Upper lobe of left lung (tissue), 6 donors: ENCODE results near the gene SCFD2. TPM values are rescaled to one million over a fixed set of nuclear protein-coding genes. Genes with fewer than 3 reads are reported as not detected.
A peak's percentile ranks its signal among the peaks of the same experiment; 100 is the strongest.

Source experiments
- ATAC-seq, 2 donors: fragments of 200-7000 bp; cut with Tn5 transposase; one replicate each; pipeline ENCODE4 v1.9.1; 2022; ENCODE audit warnings: mild to moderate bottlenecking in 2 of 2, moderate library complexity in 2 of 2; ENCODE audit not compliant: low FRiP score in 2 of 2
- DNase-seq, 2 donors: peaks; one replicate each; pipeline ENCODE4 v3.0.0-alpha.2; 2019 to 2020
- H3K27ac ChIP-seq, 4 donors: fragments of 200-600 bp; sonication (generic); one replicate each; pipeline ENCODE4 v1.5.1; 2016 to 2019
- H3K27me3 ChIP-seq, 4 donors: fragments of 200-600 bp; sonication (generic); one replicate each; pipeline ENCODE4 v1.5.1; 2017 to 2019
- H3K36me3 ChIP-seq, 4 donors: fragments of 200-600 bp; sonication (generic); one replicate each; pipeline ENCODE4 v1.5.1; 2016 to 2019
- H3K4me1 ChIP-seq, 4 donors: fragments of 200-600 bp; sonication (generic); one replicate each; pipeline ENCODE4 v1.5.1; 2018 to 2019
- H3K4me3 ChIP-seq, 4 donors: fragments of 200-600 bp; sonication (generic); one replicate each; pipeline ENCODE4 v1.5.1; 2017 to 2019; ENCODE audit warnings: mild to moderate bottlenecking in 2 of 4, moderate library complexity in 1 of 4
- H3K9me3 ChIP-seq, 4 donors: fragments of 200-600 bp; sonication (generic); one replicate each; pipeline ENCODE4 v1.5.1; 2018 to 2019
- EP300 ChIP-seq, 4 donors: sonication (generic); formaldehyde crosslinking; IDR thresholded peaks; one replicate each; pipeline ENCODE4 v1.5.1; 2017; ENCODE audit warnings: antibody characterized with exemption in 4 of 4, control low read depth in 2 of 4
- POLR2A ChIP-seq, 4 donors: fragments of 450-650 bp; IDR thresholded peaks; one replicate each; pipeline ENCODE4 v1.5.1; 2016 to 2017; ENCODE audit warnings: antibody characterized with exemption in 4 of 4, mild to moderate bottlenecking in 2 of 4
- POLR2AphosphoS5 ChIP-seq, 2 donors: sonication (generic); formaldehyde crosslinking; IDR thresholded peaks; one replicate each; pipeline ENCODE4 v1.5.1; 2017; ENCODE audit warnings: antibody characterized with exemption in 2 of 2
- WGBS, 2 donors: methylation state at CpG; one replicate each; pipeline ENCODE4 v1.1.5; 2017 to 2018; 5-methylcytosine and 5-hydroxymethylcytosine counted together
- total RNA-seq, 6 donors: library from RNA; depleted of rRNA in 4 of 6; stranded (reverse); fragments of >200 nt in 4 of 6; gene quantifications; one replicate each; pipeline versions ENCODE4 v1.1.0 to v1.2.1, GENCODE V29; 2016 to 2021
- TF ChIP-seq, protein P1 (sequence below), 6 experiments: fragments of 450-650 bp in 4 of 6; fragments of 200-600 bp in 2 of 6; sonication (generic) in 2 of 6; IDR thresholded peaks; one replicate each; pipeline ENCODE4 v1.5.1; 2016 to 2019; ENCODE audit warnings: antibody characterized with exemption in 6 of 6
- donor health status: DM: no; HTN: no; CAD: no; lungs with moderate emphysema.
- donor health status: DM: no; HTN: yes; CAD: no; lungs with severe emphysema.

SCFD2 gene
- total RNA-seq, 6 donors from 2014 or later: 15.2 to 33.5 (median 20.0) TPM

DNA sequence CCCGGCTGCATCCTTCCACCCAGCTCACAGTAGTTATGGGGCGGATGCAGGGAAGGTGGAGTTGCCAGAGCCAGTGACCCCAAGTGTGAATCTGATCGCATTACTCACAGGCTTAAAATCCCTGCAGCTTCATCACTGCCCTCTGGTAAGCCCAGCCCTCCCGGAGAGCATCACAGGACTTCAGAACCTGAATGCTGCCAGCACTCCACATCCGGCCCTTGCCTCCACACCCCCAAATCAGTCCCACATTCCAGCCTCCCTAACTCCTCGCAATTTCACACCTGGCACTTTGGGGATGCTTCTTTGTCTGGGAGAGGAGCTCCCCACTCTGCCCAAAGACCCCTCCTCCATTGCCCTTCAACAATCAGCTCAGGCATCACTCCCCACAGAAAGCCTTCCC is 488.2 kb downstream of the SCFD2 start:
- Histone ChIP-seq H3K36me3 (no peaks in the 10 kb centered on the region), H3K27me3 (no peaks in the 10 kb centered on the region), H3K27ac (no peak overlapping the region), H3K4me3 (no peak overlapping the region), H3K4me1 (peaks cover 0 to 6% (median 2%) of the 10 kb centered on the region in 4 donors), H3K9me3 (no peaks in the 10 kb centered on the region)
- DNase-seq: no peak
- 87 to 96% methylated on average over 5 to 6 of the region's 6 CpGs for WGBS, 2 donors
- no peak for TF ChIP-seq POLR2A (IDR thresholded peaks at IDR 0.05)
- TF ChIP-seq POLR2AphosphoS5 (IDR thresholded peaks at IDR 0.05): no peak
- TF ChIP-seq EP300 (IDR thresholded peaks at IDR 0.05): no peak
- TF ChIP-seq, protein P1, sequence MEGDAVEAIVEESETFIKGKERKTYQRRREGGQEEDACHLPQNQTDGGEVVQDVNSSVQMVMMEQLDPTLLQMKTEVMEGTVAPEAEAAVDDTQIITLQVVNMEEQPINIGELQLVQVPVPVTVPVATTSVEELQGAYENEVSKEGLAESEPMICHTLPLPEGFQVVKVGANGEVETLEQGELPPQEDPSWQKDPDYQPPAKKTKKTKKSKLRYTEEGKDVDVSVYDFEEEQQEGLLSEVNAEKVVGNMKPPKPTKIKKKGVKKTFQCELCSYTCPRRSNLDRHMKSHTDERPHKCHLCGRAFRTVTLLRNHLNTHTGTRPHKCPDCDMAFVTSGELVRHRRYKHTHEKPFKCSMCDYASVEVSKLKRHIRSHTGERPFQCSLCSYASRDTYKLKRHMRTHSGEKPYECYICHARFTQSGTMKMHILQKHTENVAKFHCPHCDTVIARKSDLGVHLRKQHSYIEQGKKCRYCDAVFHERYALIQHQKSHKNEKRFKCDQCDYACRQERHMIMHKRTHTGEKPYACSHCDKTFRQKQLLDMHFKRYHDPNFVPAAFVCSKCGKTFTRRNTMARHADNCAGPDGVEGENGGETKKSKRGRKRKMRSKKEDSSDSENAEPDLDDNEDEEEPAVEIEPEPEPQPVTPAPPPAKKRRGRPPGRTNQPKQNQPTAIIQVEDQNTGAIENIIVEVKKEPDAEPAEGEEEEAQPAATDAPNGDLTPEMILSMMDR (IDR thresholded peaks at IDR 0.05): no peak
- peak in 1 of 2 donors; percentile 6 for ATAC-seq

DNA sequence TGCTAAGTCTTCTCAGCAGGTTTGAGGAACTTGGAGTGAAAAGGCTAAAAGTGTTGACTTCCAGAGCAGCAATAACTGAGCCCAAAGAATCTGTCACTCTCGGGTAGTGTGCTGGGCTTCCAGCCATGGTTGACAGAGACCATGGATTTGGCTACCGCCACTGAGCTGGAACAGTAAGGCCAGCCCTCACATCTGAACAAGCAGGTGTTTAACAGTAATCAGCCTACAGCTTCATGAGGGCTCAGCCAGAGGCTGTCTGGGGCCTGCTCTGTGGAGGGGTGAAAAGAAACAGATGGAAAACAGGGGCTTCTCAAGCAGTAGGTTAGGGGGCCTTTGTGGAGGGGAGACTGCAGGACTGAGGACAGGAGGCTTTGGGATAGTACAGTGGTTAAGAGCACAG is 488.8 kb downstream of the SCFD2 start:
- peaks cover 0 to 6% (median 2%) of the 10 kb centered on the region in 4 donors for H3K4me1 ChIP-seq
- TF ChIP-seq EP300 (IDR thresholded peaks at IDR 0.05) (no peak), POLR2A (IDR thresholded peaks at IDR 0.05) (no peak), POLR2AphosphoS5 (IDR thresholded peaks at IDR 0.05) (no peak)
- TF ChIP-seq, protein P1 (IDR thresholded peaks at IDR 0.05): no peak
- H3K27me3 ChIP-seq: no peaks in the 10 kb centered on the region
- DNase-seq (no peak), ATAC-seq (no peak)
- H3K27ac ChIP-seq: no peak overlapping the region
- no peak overlapping the region for H3K4me3 ChIP-seq
- WGBS, 2 donors: 85 to 87% methylated on average over 2 of the region's 2 CpGs
- no peaks in the 10 kb centered on the region for H3K9me3 ChIP-seq
- no peaks in the 10 kb centered on the region for H3K36me3 ChIP-seq

DNA sequence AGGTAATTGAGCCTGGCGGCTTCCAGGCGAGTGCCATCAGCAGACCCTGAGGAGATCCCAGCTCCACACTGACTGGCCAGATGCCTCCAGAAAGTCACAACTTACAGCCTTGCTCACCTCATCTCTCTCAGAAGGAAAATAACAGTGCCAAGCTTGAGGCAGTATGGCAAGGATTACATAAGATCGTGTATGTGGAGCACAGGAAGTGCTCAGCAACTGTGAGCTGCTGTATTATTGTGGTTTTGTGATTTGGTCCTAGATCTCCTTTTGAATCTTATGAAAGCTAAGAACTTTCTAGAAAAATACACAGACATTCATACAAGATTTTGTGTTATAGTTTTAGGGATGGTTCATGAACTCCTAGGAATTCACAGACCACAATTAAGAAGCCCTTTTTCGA is 489.8 kb downstream of the SCFD2 start:
- WGBS, 2 donors: 83 to 84% methylated on average over 4 of the region's 4 CpGs
- no peak for ATAC-seq
- H3K27ac ChIP-seq: no peak overlapping the region

DNA sequence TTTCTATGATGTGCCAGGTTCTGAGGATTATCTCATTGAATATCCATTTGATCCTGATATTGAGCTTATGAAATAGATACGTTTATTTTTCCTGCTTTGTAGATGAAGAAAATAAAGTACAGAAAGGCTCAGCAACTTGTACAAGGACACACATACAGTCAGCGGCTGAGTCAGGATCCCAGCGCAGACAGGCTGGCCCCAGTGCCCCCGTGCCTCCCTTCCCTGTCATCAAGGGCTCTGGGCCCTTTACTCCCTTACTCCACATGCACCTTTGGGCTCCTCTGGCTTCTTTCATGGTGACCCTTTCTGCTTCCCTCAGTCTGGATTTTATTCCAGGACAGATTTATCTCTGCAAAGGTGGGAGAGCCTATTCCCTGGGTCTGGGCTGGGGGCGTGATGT is 490.9 kb downstream of the SCFD2 start:
- peaks cover 0 to 7% (median 3%) of the 10 kb centered on the region in 4 donors for H3K4me1 ChIP-seq
- no peak overlapping the region for H3K4me3 ChIP-seq
- no peaks in the 10 kb centered on the region for H3K36me3 ChIP-seq
- ATAC-seq (no peak), DNase-seq (no peak)
- TF ChIP-seq EP300 (IDR thresholded peaks at IDR 0.05) (no peak), POLR2AphosphoS5 (IDR thresholded peaks at IDR 0.05) (no peak)
- no peaks in the 10 kb centered on the region for H3K9me3 ChIP-seq
- H3K27ac ChIP-seq: no peak overlapping the region
- 95 to 97% methylated on average over 5 of the region's 5 CpGs for WGBS, 2 donors
- no peaks in the 10 kb centered on the region for H3K27me3 ChIP-seq

More for the DNA sequence above, 489.8 kb downstream of the SCFD2 start:
- H3K4me3 ChIP-seq: no peak overlapping the region
- H3K27me3 ChIP-seq: no peaks in the 10 kb centered on the region
- peaks cover 0 to 6% (median 2%) of the 10 kb centered on the region in 4 donors for H3K4me1 ChIP-seq
- TF ChIP-seq POLR2AphosphoS5 (IDR thresholded peaks at IDR 0.05) (no peak), EP300 (IDR thresholded peaks at IDR 0.05) (no peak), POLR2A (IDR thresholded peaks at IDR 0.05) (no peak)
- TF ChIP-seq, protein P1 (IDR thresholded peaks at IDR 0.05): no peak
- H3K36me3 ChIP-seq: no peaks in the 10 kb centered on the region
- no peaks in the 10 kb centered on the region for H3K9me3 ChIP-seq
- no peak for DNase-seq

DNA sequence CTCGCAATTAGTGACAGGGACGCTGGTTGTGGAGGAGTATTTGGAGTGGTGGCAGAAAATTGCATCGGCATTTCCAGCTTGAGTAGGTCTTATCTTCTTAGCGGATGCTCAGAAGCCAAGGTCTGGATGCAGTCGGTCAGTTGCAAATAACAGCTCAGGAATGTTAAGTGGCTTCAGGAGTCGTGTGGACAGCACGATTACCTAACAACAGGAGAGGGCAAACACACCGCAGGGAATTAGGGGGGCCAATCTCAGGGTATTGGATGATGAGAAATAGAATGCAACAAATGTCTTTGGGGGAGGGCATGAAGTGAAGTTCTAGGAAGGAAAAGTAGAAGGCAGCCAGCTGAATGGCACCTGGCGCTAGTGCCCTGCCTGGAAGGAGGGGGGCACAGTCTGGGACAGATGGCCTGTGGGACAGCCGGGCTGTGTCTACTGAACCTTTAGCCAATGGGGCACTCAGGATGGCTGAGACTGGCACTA is 492.0 kb downstream of the SCFD2 start:
- DNase-seq: peak in 1 of 2 donors; percentile 31

More for the DNA sequence above, 492.0 kb downstream of the SCFD2 start:
- TF ChIP-seq, protein P1 (IDR thresholded peaks at IDR 0.05): no peak
- TF ChIP-seq POLR2A (IDR thresholded peaks at IDR 0.05): no peak
- no peak for TF ChIP-seq EP300 (IDR thresholded peaks at IDR 0.05)
- TF ChIP-seq POLR2AphosphoS5 (IDR thresholded peaks at IDR 0.05): no peak
- Histone ChIP-seq H3K27me3 (no peaks in the 10 kb centered on the region), H3K4me1 (peaks cover 0 to 12% (median 3%) of the 10 kb centered on the region in 4 donors), H3K36me3 (no peaks in the 10 kb centered on the region), H3K9me3 (no peaks in the 10 kb centered on the region), H3K4me3 (no peak overlapping the region), H3K27ac (no peak overlapping the region)
- WGBS, 2 donors: 76 to 82% methylated on average over 10 of the region's 10 CpGs
- peak in 1 of 2 donors; percentile 82 for ATAC-seq
